Endometrial microvascular endothelial cells (primary cell): ENCODE measurements around the gene LRRC37A. TPM values are rescaled to one million over a fixed set of nuclear protein-coding genes. Genes with fewer than 3 reads are reported as not detected.
"Not testable (repeated sequence)": the region's sequence is repeated elsewhere in the genome, so short reads cannot be mapped to it uniquely, and the experiment has no call there.

ENCODE experiments used
- in situ Hi-C: cut with HindIII; loops from 2 replicates; pipeline ENCODE4 v1.10.0; 2017; ENCODE audit warnings: low sequenced_read_pairs, low pct_unique_long_range_greater_than_20kb; ENCODE audit errors: inconsistent ontology term
- total RNA-seq: library from RNA; depleted of rRNA; stranded (reverse); fragments of >200 nt; gene quantifications from one replicate; pipeline ENCODE4 v1.2.3, GENCODE V29; 2015; ENCODE audit errors: inconsistent ontology term

Gene LRRC37A
- total RNA-seq: 0.46 TPM

DNA sequence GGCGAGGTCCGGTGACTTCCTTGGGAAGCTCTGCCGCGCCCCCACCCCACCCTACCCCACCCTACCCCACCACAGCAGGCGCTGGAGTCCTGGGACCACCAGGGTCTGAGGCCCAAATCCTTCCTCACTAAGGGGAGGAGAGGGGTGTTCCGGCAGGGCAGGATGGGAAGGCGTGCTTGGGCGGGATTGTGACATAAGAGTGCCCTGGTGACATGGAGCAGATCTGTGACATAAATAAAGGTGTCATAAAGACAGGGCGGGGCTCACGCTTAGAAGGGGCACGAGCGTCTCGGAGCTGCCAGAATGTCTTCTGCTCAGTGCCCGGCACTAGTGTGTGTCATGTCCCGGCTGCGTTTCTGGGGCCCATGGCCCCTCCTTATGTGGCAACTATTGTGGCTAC, at the start of gene LRRC37A:
LRRC37A (plus strand) TSS at position 301 of the 400 bp plus-strand sequence; CDS start at position 304, 3 bp downstream.
- in situ Hi-C loops: not testable (repeated sequence)

DNA sequence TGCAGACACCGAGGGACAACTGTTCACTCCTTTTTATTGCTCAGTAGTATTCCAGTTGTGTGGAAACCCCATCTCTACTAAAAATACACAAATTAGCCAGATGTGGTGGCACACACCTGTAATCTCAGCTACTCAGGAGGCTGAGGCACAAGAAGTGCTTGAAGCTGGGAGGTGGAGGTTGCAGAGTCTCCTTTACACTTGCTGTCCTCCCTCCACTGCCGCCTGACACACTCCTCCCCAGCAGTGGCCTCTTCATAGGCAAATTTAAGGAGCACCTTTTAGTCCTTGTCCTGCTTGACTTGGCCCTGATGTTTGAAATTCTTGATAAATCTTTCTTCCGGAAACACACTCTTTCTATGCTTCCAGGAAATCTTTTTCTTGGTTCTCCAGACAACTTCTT, 45.8 kb upstream of the LRRC37A start:
- in situ Hi-C loops: not testable (repeated sequence)

DNA sequence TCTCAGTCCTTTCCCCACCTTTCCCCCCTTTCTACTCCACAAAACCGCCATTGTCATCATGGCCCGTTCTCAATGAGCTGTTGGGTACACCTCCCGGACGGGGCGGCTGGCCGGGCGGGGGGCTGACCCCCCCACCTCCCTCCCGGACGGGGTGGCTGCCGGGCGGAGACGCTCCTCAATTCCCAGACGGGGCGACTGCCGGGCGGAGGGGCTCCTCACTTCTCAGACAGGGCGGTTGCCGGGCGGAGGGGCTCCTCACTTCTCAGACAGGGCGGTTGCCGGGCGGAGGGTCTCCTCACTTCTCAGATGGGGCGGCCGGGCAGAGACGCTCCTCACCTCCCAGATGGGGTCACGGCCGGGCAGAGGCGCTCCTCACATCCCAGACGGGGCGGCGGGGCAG, 42.1 kb upstream of the LRRC37A start:
- in situ Hi-C loops: not testable (repeated sequence)

DNA sequence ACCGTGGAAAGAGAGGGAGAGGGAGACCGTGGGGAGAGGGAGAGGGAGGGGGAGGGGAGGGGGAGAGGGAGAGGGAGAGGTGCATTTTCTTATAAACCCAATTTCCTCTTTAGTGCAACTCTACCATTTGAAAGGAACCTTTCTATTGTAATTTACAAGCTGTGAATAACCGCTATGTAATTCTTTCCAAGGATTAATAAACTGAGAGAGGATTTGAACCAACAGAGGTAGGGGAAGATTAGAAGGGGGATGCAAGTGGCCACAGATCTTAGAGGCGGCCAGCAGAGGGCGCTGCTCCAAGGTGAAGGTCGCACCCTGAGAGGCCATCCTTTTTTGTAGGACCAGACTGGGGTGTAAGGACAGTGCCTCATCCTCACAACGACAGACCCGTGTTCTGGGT, 41.2 kb upstream of the LRRC37A start:
- in situ Hi-C loops: not testable (repeated sequence)

DNA sequence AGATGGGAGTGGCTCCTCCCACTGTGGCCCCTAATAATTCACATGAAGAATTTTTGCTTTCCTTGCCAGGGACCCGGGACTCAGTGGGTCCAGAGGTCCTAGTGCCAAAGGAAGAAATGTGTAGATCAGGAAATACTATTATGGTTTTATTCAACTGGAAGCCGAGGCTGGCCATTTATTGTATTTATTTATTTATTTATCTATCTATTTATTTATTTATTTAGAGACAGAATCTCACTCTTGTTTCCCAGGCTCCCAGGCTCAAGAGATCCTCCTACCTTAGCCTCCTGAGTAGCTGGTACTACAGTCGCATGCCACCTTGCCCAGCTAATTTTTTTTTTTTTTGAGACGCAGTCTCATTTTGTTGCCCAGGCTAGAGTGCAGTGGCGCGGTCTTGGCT, 40.7 kb upstream of the LRRC37A start:
- in situ Hi-C loops: not testable (repeated sequence)

DNA sequence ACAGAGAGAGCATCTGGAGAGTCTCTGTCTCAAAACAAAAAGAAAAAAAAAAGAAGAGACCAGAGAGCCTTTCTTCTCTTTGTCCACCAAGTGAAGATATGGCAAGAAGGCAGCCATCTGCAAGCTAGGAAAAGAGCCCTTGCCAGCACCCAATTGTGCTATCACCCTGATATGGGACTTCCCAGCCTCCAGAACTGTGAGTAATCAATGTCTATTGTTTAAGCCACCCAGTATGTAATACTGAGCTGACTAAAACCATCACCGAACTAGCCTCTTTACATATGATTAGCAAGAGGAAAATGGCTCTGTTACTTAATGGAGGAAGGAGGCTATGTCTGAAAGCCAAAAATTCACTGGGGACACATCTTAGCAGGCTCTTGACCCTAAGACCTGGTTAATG, 38.6 kb upstream of the LRRC37A start:
- in situ Hi-C loops: not testable (repeated sequence)

DNA sequence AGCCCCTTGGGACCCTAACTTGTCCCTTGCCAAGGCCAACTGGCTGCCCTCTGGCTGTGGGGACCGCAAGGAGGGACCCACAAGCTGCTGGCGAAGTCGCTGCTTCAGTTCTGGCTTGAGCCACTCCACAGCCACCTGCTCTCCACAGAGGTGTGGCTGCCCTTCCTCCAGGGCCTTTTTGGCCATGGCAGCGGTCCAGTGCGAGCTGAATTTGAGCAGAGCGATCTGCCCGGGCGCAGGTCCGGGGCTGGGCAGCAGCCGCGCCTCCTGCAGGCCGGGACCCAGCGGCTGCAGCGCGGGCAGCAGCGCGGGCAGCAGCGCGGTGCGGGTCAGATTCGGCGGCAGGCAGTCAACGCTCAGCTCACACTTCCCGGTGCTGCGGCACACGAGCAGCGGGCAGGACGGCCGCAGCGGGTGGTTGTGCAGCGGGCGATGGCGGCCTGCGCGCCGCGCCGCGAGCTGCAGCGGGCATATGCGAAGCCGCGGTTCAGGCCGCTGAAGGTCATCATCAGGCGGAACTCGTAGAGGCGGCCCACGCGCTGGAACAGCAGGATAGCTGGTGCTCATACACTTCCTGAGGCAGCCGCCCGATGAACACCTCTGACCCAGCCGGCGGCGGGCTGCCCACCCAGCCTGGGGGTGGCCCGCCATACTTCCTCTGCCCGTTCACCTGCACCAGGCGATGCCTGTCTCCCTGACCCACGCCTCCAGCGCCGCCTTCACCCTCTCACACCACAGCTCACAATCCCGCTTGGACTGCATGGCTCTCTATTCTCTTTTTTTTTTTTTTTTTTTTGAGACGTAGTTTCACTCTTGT, 34.9 kb upstream of the LRRC37A start:
- in situ Hi-C loops: not testable (repeated sequence)

DNA sequence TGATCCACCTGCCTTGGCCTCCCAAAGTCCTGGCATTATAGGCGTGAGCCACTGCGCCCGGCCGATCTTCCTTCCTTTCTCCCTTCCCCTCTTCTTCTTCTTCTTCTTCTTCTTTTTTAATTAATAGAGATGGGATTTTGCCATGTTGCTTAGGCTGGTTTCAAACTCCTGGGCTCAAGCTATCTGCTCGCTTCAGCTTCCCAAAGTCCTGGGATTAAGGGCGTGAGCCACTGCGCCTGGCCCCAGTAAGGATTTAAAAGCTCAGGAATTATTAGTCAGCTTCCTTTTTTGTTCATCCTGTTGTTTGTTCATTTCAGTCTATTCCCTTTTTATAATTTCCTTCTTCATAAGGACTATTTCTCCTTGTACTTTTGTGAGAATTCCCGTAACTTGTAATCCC, 32.7 kb upstream of the LRRC37A start:
- in situ Hi-C loops: no loop called here

DNA sequence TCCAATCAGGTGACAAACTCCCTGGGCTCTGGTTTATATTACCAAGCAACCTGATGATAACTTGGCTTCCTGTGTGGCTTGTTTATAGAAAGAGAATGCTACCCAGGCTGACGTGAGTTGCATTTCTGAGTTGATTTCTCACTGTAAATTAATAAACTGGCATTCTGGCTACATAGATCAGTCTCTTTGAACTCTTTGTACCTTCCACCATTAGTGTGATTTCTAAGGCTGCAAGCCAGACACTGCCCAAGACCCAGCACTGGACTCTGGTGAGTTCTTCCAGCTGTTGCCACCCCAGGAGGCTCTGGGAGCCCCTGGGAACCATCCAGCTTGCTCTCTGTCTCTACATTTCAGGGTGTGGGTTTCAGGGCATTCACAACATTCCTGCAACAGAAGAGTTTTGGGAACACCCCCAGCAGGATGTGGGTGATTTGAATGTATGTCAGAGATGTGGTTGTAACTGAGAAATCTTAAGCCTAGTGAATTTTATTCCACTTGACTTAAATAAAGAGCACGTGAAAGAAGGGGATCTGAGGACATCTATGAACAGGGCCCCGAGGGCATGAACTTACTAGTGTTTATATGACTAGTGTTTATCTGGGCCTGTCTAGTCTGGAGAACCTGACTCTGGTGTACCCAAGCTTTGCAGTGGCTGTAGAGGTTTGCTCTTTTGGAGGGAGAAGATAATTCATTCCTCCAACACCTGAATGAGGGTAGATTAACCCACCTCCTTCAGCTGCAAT, 30.3 kb upstream of the LRRC37A start:
- in situ Hi-C loops: no loop called here

DNA sequence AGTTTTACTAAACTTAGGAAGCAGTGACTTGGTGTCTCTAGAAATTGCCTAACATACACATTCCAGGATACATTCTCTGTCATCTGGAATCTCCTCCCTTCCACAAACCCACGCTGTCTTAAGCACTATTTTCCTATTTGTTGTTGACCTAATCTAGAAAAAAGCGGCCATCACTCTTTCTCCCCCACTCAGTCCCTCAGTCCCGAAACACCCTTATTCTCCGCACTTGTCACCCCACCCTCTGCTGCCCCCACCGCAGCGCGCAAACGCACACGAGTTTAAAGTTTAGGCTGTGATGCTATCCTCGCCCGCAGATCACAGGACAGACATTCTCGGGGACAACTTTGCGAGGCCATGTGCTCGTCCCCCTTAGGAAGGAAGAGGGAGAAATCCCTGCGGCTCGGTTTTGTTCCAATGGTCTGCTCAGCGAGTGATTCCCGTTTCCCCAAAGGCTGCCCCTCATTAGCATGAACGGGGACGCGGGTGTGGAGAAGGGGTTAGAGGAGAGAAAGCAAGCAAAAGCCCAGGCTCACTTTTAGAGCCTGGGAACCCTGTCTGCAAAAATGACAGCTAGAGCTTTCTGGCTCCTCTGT, 28.8 kb upstream of the LRRC37A start:
- in situ Hi-C loops: not testable (repeated sequence)

DNA sequence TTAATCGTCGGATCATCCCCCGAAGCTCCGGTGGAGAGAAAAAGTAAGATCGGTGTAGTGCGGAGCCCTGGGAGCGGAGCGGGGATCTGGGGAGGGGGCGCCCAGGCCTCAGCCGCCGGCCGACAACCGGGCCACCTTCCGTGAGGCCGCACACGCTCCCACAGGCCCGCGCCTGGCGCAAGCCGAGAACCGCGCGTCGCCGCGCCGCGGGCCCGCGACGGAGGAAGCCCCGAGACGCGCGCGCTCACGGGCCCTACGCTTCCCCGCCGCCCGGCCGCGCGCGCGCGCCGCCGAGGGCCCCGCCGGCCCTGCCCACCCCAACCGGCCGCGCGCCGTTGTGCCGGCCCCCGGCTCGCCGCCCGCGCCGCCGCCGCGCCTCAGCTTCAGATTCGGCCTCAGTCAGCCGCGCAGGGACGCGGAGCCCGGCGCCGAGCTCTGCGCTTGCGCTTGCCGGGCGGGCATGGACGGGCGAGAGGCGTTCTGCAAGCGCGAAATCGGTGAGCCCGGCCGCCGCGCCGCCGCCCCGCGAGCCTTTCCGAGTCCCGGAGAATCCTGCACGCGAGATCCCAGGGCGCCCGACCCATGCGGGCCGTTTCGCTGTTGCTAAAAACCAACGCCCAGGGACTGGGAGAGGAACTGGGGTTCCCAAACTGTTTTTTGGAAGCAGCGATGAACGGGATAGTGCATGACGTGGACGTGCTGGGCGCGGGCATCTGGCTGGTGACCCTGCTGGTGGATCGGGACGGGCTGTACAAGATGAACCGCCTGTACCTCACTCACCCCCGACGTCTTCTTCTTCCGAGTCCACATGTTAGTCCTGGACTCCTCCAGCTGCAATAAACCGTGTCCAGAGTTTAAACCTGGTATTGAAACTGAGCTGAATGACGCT, 28.0 kb upstream of the LRRC37A start:
- in situ Hi-C loops: no loop called here

DNA sequence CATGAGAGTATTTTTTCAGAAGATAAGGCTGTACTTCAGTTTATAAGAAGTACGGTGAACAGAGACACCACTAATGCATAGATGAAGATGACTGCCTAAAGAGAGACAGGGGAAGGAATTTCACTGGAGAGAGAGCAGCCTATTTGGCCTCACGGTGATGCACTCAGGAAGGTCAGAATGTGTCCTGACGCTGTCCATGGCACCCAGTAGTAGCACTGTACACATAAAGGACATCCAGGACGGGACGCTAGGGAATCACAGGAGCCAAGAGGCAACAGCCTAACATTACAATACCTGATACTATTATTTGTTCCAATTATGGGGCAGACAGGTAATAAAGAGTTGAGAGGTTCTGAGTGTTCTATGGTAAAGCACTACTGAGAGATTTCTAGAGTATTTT, 24.9 kb upstream of the LRRC37A start:
- in situ Hi-C loops: no loop called here

DNA sequence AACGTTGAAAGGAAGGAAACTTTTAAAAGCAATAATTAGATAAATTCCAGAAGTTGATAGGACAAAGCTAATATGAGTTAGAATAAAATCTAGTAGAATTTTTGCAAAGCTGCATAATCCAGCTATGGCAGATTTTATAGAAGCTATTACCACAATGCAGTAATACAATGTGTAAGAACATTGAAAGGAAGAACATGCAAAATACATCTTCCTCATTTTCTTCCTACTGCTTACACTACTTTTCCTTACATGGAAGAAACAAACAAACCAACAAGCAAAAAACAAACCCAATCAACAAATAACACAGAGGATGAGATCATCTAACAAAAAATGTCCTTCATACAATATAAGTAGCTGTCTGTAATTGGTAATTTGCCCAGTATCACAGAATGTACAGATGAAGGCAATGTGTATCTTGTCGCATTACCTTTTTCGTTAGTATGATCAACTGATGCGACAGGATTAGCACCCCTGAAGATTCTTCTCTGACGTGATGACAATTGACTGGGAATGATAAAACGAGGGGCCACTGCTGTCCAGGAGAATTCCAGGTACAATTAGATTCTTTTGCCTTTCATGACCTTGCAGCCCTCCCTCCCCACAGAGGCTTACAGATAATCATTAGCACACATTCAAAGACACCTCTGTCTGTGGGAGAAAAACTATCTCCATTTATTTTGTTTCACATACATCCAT, 21.2 kb upstream of the LRRC37A start:
- in situ Hi-C loops: no loop called here

DNA sequence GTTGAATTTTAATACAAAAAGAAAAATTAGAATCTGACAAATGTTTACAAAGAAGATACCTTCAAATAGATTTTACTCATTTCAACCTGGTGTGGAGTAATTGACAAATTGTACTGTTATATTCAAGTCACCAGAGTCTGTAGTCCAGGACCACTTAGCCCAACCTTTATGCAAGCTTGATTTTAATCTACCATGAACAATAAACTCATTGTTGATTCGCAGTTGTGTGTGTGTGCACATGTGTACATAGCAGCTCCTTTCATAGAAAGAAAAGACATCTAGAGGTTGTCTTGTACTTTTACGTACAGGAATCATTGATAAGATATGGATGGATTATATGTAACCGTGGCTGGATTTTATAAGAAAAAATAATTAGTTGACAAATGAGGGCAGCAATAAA, 20.7 kb upstream of the LRRC37A start:
- in situ Hi-C loops: no loop called here

DNA sequence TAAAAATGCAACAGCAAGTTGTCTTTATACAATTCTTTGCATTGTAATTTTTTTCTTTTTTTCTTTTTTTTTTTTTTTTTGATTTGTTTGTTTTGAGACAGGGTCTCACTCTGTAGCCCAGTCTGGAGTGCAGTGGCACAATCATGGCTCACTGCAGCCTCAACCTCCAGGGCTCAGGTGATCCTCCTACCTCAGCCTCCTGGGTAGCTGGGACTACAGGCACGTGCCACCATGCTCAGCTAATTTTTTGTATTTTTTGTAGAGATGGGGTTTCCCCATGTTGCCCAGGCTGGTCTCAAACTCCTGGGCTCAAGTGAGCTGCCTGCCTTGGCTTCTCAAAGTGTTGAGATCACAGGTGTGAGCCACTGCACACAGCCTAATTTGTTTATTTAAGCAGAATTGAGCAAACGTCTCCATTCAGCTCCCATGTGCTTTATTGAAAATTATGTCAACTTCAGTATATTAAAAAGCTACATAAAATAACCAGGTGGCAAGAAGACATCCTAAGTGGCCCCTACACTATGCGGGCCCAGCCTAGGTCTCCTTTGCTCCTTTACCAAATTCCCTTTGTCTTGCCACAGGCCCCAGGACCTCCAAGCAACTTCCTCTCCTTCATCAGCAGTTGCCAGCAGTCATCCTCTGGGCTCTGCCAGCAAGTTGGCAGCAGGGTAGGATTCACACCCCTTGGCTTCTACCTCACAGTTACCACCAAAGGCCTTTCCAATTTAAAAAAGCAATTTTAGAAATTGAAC, 18.0 kb upstream of the LRRC37A start:
- in situ Hi-C loops: not testable (repeated sequence)

DNA sequence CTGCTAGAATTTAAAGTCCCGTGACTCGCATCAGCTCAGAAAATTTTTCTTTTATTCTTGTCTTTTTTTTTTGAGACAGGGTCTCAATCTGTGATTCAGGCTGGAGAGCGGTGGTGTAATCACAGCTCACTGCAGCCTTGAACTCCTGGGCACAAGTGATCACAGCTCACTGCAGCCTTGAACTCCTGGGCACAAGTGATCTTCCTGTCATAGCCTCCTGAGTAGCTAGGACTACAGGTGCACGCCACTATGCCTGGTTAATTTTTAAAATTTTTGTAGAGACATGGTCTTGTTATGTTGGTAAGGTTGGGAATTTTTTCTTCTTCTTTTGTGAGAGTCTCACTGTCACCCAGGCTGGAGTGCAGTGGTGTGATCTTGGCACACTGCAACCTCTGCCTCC, 13.6 kb upstream of the LRRC37A start:
- in situ Hi-C loops: not testable (repeated sequence)

DNA sequence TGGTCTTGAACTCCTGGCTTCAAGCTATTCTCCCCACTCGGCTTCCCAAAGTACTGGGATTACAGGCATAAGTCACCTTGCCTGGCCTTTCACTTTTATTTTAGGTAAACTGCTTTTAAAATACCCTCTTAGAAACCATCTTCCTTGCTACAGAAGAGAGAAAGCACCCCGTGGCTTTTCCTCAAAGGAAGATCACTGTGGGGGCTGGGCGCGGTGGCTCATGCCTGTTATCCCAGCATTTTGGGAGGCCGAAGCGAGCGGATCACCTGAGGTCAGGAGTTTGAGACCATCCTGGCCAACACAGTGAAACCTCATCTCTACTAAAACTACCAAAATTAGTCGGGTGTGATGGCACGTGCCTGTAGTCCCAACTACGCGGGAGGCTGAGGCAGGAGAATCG, 12.3 kb upstream of the LRRC37A start:
- in situ Hi-C loops: not testable (repeated sequence)

DNA sequence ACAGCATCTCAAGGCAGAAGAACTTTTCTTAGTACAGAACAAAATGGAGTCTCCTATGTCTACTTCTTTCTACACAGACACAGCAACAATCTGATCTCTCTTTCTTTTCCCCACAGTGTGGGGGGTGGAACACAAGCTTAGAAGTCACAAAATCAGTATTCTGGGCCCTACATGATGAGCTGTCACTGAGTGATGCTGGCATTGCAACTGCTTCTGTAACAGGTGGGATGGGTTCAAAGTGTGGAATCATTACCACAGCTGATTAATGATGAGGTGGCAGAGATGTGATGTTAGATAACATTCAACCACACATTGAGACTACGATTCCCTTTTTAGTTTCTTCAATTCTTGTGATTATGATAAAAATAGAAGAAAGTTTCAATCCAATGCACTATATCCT, 10.5 kb upstream of the LRRC37A start:
- in situ Hi-C loops: not testable (repeated sequence)
